PFSK-1 (cell line): ENCODE results near the gene PTPRT.

Experiments
- FOXP2 ChIP-seq: optimal IDR thresholded peaks from 2 replicates; pipeline ENCODE3; 2011; ENCODE audit warnings: borderline replicate concordance, control low read depth, inconsistent platforms; ENCODE audit not compliant: insufficient read depth; ENCODE audit errors: extremely low read length, extremely low read depth
- POLR2AphosphoS5 ChIP-seq: IDR thresholded peaks from 2 replicates; pipeline ENCODE4 v1.6.1; 2012; ENCODE audit warnings: low read depth, mild to moderate bottlenecking, control low read depth, low read length, moderate library complexity
- SIN3A ChIP-seq: IDR thresholded peaks from 2 replicates; pipeline ENCODE4 v1.6.1; 2012; ENCODE audit warnings: mild to moderate bottlenecking, low read length, moderate library complexity, borderline replicate concordance; ENCODE audit not compliant: insufficient read depth
- TAF1 ChIP-seq: IDR thresholded peaks from 2 replicates; pipeline ENCODE4 v1.6.1; 2012; ENCODE audit warnings: low read length, control low read depth, borderline replicate concordance; ENCODE audit not compliant: insufficient read depth
- TF ChIP-seq, protein P1 (sequence below), 2 experiments: IDR thresholded peaks; 2 replicates each; pipeline versions ENCODE4 v1.6.1 to v1.8.0; 2011 to 2012; ENCODE audit warnings: low read depth in 2 of 2, low read length in 2 of 2, control low read depth in 1 of 2, inconsistent platforms in 1 of 2, mild to moderate bottlenecking in 1 of 2, moderate library complexity in 1 of 2; ENCODE audit not compliant: insufficient read depth in 1 of 2

- TF ChIP-seq POLR2AphosphoS5 (no peak), FOXP2 (no peak), SIN3A (no peak), TAF1 (no peak)
- TF ChIP-seq, protein P1, sequence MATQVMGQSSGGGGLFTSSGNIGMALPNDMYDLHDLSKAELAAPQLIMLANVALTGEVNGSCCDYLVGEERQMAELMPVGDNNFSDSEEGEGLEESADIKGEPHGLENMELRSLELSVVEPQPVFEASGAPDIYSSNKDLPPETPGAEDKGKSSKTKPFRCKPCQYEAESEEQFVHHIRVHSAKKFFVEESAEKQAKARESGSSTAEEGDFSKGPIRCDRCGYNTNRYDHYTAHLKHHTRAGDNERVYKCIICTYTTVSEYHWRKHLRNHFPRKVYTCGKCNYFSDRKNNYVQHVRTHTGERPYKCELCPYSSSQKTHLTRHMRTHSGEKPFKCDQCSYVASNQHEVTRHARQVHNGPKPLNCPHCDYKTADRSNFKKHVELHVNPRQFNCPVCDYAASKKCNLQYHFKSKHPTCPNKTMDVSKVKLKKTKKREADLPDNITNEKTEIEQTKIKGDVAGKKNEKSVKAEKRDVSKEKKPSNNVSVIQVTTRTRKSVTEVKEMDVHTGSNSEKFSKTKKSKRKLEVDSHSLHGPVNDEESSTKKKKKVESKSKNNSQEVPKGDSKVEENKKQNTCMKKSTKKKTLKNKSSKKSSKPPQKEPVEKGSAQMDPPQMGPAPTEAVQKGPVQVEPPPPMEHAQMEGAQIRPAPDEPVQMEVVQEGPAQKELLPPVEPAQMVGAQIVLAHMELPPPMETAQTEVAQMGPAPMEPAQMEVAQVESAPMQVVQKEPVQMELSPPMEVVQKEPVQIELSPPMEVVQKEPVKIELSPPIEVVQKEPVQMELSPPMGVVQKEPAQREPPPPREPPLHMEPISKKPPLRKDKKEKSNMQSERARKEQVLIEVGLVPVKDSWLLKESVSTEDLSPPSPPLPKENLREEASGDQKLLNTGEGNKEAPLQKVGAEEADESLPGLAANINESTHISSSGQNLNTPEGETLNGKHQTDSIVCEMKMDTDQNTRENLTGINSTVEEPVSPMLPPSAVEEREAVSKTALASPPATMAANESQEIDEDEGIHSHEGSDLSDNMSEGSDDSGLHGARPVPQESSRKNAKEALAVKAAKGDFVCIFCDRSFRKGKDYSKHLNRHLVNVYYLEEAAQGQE (IDR thresholded peaks at IDR 0.05; ENCODE audit: insufficient read depth in 1 of 2, low read depth in 2 of 2, low read length in 2 of 2) = no peak
Measured at GRCh38 chr20:43238266-43238665, 48.6 kb upstream of the PTPRT start.
